ENCODE data around the gene DLG5. TPM values are rescaled to one million over a fixed set of nuclear protein-coding genes. Genes with fewer than 3 reads are reported as not detected.

Gene DLG5
- total and polyA plus RNA-seq, 7 donors, result 6.0 to 78.1 (median 41.0) TPM

DNA sequence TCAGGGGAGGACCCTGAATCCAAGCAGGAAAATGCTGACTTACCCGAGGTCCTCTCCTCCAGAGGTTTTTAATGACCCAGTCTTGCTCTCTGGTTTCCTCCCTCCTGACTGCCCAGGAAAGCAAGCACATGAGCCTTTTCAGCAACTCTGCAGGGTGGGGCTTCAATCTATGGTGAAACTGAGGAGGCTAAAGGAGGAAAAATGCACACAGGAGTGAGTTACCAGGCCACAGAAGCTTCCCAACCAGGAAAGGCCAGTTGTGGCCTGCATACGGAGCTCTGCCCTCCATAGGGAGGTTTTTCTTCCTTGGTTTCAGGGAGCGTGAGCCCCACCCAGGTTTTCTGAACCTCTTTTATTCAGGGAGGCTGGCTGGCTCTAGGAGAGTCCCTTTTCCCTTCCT lies 14.1 kb upstream of the DLG5 start:
- TF ChIP-seq, protein P1, sequence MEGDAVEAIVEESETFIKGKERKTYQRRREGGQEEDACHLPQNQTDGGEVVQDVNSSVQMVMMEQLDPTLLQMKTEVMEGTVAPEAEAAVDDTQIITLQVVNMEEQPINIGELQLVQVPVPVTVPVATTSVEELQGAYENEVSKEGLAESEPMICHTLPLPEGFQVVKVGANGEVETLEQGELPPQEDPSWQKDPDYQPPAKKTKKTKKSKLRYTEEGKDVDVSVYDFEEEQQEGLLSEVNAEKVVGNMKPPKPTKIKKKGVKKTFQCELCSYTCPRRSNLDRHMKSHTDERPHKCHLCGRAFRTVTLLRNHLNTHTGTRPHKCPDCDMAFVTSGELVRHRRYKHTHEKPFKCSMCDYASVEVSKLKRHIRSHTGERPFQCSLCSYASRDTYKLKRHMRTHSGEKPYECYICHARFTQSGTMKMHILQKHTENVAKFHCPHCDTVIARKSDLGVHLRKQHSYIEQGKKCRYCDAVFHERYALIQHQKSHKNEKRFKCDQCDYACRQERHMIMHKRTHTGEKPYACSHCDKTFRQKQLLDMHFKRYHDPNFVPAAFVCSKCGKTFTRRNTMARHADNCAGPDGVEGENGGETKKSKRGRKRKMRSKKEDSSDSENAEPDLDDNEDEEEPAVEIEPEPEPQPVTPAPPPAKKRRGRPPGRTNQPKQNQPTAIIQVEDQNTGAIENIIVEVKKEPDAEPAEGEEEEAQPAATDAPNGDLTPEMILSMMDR (IDR thresholded peaks at IDR 0.05), result no peak
- TF ChIP-seq POLR2A (IDR thresholded peaks at IDR 0.05) (no peak), POLR2AphosphoS5 (IDR thresholded peaks at IDR 0.05) (no peak), EP300 (IDR thresholded peaks at IDR 0.05) (no peak)
- Histone ChIP-seq H3K27ac (no peak overlapping the region), H3K4me1 (peaks cover 0 to 28% (median 20%) of the 10 kb centered on the region in 4 donors), H3K9me3 (no peaks in the 10 kb centered on the region), H3K27me3 (no peaks in the 10 kb centered on the region), H3K36me3 (no peaks in the 10 kb centered on the region), H3K4me3 (no peak overlapping the region)
- 54 to 69% methylated on average over 3 of the region's 3 CpGs for WGBS, 2 donors
- intact Hi-C loops (cut with DNase I), result no loop called here
- DNase-seq, result no peak

DNA sequence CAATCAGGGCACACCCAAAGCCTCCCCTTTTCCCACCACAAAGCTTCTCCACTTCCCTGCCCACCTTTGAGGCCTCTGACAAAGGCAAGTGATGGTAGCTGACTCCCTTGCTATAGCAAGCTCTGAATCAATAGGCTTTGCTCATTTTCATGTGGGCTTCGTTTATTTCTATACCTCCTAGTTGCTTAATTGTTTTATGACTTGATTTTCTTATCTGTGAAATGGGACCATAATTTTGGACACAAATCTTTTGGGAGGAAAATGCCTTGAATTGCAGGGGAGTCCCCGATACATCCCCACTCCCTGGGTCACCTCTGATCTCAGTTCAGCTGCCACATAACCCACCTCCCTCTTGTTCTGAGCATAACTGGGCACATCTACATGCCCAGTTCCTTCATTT lies 13.7 kb upstream of the DLG5 start:
- H3K27me3 ChIP-seq, result no peaks in the 10 kb centered on the region
- intact Hi-C loops (cut with DNase I), result no loop called here
- DNase-seq, result no peak
- 69 to 87% methylated on average over 2 of the region's 2 CpGs for WGBS, 2 donors
- H3K9me3 ChIP-seq, result no peaks in the 10 kb centered on the region
- peak overlapping the region; percentile 27 to 62 (median 44) for H3K27ac ChIP-seq
- TF ChIP-seq POLR2AphosphoS5 (IDR thresholded peaks at IDR 0.05) (no peak), POLR2A (IDR thresholded peaks at IDR 0.05) (no peak), EP300 (IDR thresholded peaks at IDR 0.05) (no peak)
- TF ChIP-seq, protein P1 (IDR thresholded peaks at IDR 0.05), result no peak
- H3K4me3 ChIP-seq, result no peak overlapping the region
- peaks cover 0 to 28% (median 20%) of the 10 kb centered on the region in 4 donors for H3K4me1 ChIP-seq
- no peaks in the 10 kb centered on the region for H3K36me3 ChIP-seq

DNA sequence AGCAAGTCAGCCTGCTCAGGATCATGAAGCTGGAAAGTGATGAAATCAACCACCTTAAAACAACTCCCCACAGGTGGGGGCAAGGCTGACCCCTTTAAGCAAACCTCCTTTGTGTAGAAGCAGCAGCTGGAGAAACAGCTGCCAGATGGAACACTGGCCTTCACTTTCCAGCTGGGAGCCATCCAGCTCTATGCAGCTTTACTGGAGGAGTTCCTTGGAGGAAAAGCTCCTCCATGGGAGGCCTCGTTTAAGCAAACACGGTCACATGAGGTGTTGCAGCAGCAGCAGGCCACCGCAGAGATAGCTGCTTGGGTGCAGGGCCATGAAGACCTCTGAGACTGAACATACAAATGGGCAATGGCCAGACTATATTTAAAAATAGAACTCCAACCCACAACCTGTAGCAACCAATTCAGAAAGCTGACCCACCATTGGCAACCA lies 13.0 kb upstream of the DLG5 start:
- 60 to 68% methylated on average over 3 of the region's 3 CpGs for WGBS, 2 donors
- peak in 3 of 4 donors; percentile 57 to 71 (median 62) for TF ChIP-seq POLR2AphosphoS5 (IDR thresholded peaks at IDR 0.05)
- TF ChIP-seq EP300 (IDR thresholded peaks at IDR 0.05), result peak in 1 of 4 donors; percentile 47
- no peak for TF ChIP-seq POLR2A (IDR thresholded peaks at IDR 0.05)
- Histone ChIP-seq H3K4me3 (no peak overlapping the region), H3K27me3 (no peaks in the 10 kb centered on the region), H3K9me3 (no peaks in the 10 kb centered on the region), H3K27ac (peak overlapping the region; percentile 27 to 62 (median 44)), H3K4me1 (peaks cover 0 to 31% (median 20%) of the 10 kb centered on the region in 4 donors), H3K36me3 (no peaks in the 10 kb centered on the region)
- intact Hi-C loops (cut with DNase I), result no loop called here
- DNase-seq, result peak; percentile 93

DNA sequence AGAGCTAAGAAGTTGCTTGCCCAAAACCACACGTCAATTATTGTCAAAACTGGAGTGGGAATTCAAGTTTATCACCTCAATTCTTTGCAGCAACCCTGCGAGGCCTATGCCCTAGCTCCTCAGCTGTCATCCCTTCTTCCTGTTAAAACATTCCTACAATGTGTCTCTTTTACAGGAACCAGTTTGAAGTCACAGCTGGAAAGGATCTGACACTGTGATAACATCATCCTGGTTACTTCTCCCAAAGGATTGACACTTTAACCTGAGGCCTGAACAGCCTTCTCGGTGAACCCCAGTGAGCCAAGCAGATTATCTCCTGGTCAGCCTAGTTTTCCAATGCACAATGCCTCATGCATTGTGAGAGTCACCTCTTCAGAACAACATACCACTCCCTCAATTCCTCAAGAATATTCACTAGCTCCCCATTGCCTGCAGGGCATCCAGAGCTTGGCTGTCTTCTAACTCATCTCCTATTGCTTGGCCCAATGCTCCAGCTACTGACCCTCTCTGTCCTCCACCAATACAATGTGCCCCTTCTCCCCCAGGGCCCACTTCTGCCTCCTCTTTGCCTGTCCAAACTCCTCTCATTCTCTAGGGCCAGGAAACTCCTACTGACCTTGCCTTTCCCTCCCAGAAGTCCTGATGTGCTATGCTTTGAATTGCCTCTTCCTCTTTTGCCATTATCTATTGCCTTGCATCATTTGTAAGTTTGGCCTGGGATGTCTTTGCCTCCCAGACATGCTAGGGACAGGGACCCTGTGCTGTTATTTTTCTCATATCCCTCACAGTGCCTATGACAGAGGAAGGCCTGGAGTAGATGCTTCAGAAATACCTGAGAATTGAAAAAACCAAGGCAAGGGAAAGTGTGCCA lies 10.4 kb upstream of the DLG5 start:
- intact Hi-C loops (cut with DNase I), result no loop called here
- Histone ChIP-seq H3K27ac (no peak overlapping the region), H3K36me3 (no peaks in the 10 kb centered on the region), H3K4me3 (no peak overlapping the region), H3K27me3 (no peaks in the 10 kb centered on the region), H3K9me3 (no peaks in the 10 kb centered on the region), H3K4me1 (peaks cover 0 to 21% (median 11%) of the 10 kb centered on the region in 4 donors)
- no peak for DNase-seq
- TF ChIP-seq POLR2AphosphoS5 (IDR thresholded peaks at IDR 0.05) (no peak), EP300 (IDR thresholded peaks at IDR 0.05) (no peak), POLR2A (IDR thresholded peaks at IDR 0.05) (no peak)
- TF ChIP-seq, protein P1 (IDR thresholded peaks at IDR 0.05), result no peak
- WGBS, 2 donors, result 86 to 87% methylated on average over 3 of the region's 3 CpGs

DNA sequence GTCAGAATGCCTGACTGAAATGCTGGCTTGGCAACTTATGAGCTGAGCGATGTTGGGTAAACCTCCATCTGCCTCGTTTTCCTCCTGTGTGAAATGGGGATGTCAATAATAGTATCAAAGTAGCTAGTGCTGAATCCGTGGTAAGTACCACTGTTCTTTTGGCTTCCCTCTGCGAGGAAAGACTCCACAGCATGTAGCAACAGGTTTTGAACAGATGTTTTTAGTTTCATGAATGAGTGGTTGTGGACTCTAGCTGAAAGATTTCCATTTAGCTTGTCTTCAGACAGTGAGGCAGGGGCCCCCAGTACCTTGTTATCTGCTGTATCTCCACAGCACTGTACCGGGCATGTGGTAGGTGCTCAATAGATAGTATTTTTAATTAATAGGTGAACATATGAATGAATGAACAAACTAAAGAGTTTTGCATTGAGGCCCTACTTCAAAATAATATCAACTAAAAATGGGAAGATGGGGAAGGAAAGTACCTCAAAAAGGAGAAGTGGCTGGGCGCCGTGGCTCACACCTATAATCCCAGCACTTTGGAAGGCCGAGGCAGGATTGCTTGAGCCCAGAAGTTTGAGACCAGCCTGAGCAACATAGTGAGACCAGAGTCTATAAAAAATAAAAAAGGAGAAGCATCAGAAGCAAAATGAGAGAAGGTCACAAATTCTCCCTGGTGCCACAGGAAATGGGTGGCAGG lies 5.6 kb upstream of the DLG5 start:
- Histone ChIP-seq H3K9me3 (no peaks in the 10 kb centered on the region), H3K27me3 (no peaks in the 10 kb centered on the region), H3K4me1 (peaks cover 0 to 13% (median 7%) of the 10 kb centered on the region in 4 donors), H3K27ac (no peak overlapping the region), H3K4me3 (no peak overlapping the region), H3K36me3 (no peaks in the 10 kb centered on the region)
- intact Hi-C loops (cut with DNase I), result no loop called here
- WGBS, 2 donors, result 80 to 85% methylated on average over 8 of the region's 8 CpGs
- no peak for DNase-seq
- TF ChIP-seq, protein P1 (IDR thresholded peaks at IDR 0.05), result no peak
- TF ChIP-seq EP300 (IDR thresholded peaks at IDR 0.05) (no peak), POLR2AphosphoS5 (IDR thresholded peaks at IDR 0.05) (no peak), POLR2A (IDR thresholded peaks at IDR 0.05) (no peak)
